Ishikawa (cell line): ENCODE results near the gene TPM2.

ENCODE experiments used
- CEBPB ChIP-seq: IDR thresholded peaks from 2 replicates; pipeline ENCODE4 v1.6.1; 2012
- CREB1 ChIP-seq: IDR thresholded peaks from 2 replicates; pipeline ENCODE4 v1.6.1; 2012; ENCODE audit warnings: low read depth
- EGR1 ChIP-seq: IDR thresholded peaks from 2 replicates; pipeline ENCODE4 v1.6.1; 2012
- EP300 ChIP-seq: IDR thresholded peaks from 2 replicates; pipeline ENCODE4 v1.6.1; 2012; ENCODE audit warnings: borderline replicate concordance
- FOXM1 ChIP-seq: IDR thresholded peaks from 2 replicates; pipeline ENCODE4 v1.6.1; 2012; ENCODE audit warnings: low read depth, borderline replicate concordance
- MAX ChIP-seq: IDR thresholded peaks from 2 replicates; pipeline ENCODE4 v1.6.1; 2012
- NFIC ChIP-seq: IDR thresholded peaks from 2 replicates; pipeline ENCODE4 v1.6.1; 2012
- RAD21 ChIP-seq: IDR thresholded peaks from 2 replicates; pipeline ENCODE4 v1.6.1; 2012; ENCODE audit warnings: low read depth
- REST ChIP-seq: IDR thresholded peaks from 2 replicates; pipeline ENCODE4 v1.6.1; 2012; ENCODE audit warnings: low read depth, mild to moderate bottlenecking
- TAF1 ChIP-seq: IDR thresholded peaks from 2 replicates; pipeline ENCODE4 v1.6.1; 2012; ENCODE audit warnings: low read depth, mild to moderate bottlenecking
- TCF12 ChIP-seq: IDR thresholded peaks from 2 replicates; pipeline ENCODE4 v1.6.1; 2012; ENCODE audit warnings: low read depth
- TEAD4 ChIP-seq: IDR thresholded peaks from 2 replicates; pipeline ENCODE4 v1.6.1; 2012
- YY1 ChIP-seq: IDR thresholded peaks from 2 replicates; pipeline ENCODE4 v1.6.1; 2012; ENCODE audit warnings: low read depth
- ZBTB7A ChIP-seq: IDR thresholded peaks from 2 replicates; pipeline ENCODE4 v1.6.1; 2012; ENCODE audit warnings: low read depth
- TF ChIP-seq, protein P1 (sequence below): IDR thresholded peaks from 2 replicates; pipeline ENCODE4 v1.6.1; 2012

Gene TPM2

DNA sequence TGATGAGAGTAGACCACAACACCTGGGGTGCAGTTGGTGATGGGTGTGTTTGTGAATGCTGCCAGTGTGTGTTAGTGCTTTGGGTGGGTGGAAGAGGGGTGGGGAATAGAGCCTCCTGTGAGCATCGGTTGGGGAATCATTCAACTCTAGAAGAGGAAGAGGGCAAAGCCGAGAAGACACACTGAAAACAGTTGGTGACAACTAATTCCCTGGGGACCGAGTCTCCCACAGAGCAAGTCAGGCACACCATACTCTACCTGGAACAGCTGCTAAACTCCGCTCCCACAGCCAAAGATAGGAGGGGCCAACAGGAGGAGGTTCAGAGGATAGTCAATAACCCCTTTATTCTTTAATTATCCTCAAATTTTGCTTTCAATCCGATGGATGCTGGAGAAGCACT, 23.2 kb downstream of the TPM2 start:
- TF ChIP-seq MAX (no peak), EP300 (no peak), FOXM1 (no peak), TEAD4 (no peak), EGR1 (no peak), TCF12 (no peak), CEBPB (no peak), CREB1 (no peak), RAD21 (no peak), ZBTB7A (no peak), YY1 (no peak), NFIC (no peak), REST (no peak), TAF1 (no peak)
- TF ChIP-seq, protein P1, sequence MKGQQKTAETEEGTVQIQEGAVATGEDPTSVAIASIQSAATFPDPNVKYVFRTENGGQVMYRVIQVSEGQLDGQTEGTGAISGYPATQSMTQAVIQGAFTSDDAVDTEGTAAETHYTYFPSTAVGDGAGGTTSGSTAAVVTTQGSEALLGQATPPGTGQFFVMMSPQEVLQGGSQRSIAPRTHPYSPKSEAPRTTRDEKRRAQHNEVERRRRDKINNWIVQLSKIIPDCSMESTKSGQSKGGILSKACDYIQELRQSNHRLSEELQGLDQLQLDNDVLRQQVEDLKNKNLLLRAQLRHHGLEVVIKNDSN, result no peak

DNA sequence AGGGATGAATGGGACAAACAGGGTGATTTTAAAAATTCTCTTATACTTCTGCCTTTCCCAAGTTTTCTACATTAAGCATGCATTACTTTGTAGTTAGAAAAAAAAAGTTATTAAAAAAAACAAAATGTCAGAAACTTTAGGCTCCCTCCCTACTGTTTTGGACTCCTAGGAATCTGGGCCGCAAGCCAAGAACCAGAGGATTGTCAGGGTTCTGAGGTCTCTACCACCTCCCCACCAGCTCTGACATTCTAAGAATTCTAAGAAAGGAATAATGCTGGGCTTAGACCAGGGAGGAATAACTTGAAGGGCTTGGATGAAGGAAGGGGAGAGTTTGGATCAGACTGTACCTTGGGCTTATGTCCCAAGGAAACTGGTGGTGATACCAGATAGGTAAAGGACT, 23.7 kb downstream of the TPM2 start:
- no peak for TF ChIP-seq CREB1
- no peak for TF ChIP-seq RAD21
- peak; percentile 85 for TF ChIP-seq NFIC
- peak; percentile 82 for TF ChIP-seq TEAD4

DNA sequence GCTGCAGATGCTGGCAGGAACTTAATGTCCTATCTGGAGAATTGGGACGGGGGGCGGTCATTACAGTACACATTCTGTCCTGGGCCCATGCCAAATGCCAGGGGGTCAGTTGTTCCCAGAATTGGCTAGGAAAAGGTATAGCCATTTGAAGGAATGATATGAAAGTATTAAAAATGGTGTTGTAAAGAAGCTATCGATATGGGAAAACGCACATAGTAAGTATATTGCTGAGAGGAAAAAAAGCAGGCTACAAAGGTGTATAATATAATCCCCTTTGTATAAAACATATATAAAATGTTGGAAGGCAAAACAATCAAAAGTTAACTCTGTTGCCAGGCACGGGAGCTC, 24.3 kb downstream of the TPM2 start:
- TF ChIP-seq, protein P1, result no peak
- TF ChIP-seq NFIC, result peak; percentile 49; the same call in 1 of the 2 replicates

DNA sequence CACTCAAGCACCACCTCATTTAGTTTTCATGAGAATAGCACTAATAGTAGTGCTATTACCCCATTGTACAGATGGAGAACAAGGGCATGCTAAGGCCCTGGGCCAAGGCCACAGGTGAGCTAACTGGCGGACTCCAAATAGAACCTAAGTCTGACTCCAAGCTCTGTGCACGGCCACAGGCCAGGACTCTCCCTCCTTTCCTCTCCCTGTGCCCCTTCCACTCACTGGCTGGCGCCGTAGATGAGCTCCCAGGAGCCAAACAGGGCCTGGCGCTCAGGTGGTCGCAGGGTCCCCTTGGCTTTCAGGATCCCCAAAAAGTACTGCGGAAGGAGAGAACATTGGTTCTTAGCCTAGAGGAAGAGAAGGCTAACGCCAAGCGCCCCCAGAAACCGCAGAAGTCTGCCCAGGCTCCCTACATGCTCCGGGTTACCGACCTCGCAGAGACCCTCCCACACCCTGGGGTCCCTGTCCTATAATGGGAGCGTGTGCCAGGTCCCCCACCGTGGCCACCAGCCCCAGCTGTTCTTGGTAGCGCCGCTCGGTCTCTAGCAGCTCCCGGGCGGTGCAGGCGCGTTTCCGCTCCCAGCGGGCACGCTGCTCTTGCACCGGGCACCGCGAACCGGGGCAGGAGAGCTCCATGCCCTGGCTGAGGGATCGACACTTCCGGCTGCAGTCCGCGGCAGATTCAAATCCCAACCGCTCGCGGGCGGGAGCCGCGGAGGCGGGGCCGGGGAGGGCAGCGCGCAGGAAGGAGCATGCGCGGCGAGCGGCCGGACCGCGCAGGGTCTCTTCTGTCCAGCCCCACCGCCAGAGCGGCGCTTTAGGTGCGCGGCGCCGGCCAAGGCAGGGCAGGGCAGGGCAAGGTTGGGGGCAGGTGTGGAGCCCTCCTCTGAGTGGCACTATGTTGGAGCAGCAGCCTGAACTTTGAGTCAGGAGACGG, 24.9 kb downstream of the TPM2 start, which contains the start of gene ARHGEF39:
Gene ARHGEF39 (minus strand): TSS at position 665 of the 940 bp plus-strand sequence. CDS start 26 bp downstream, at position 639.
- peak; percentile 96 for TF ChIP-seq ZBTB7A
- no peak; the same call in 1 of the 2 replicates for TF ChIP-seq TEAD4
- no peak for TF ChIP-seq CEBPB
- TF ChIP-seq TAF1, result peak; percentile 80
- TF ChIP-seq TCF12, result peak; percentile 49; the same call in 1 of the 2 replicates
- no peak for TF ChIP-seq EGR1
- no peak for TF ChIP-seq CREB1
- TF ChIP-seq, protein P1, result no peak
- TF ChIP-seq YY1, result peak; percentile 56; the same call in 1 of the 2 replicates
- peak; percentile 41; the same call in 1 of the 2 replicates for TF ChIP-seq RAD21
- TF ChIP-seq NFIC, result no peak; the same call in 1 of the 2 replicates
- no peak for TF ChIP-seq REST
- peak; percentile 52; the same call in 1 of the 2 replicates for TF ChIP-seq EP300
- TF ChIP-seq FOXM1, result peak; percentile 78
- TF ChIP-seq MAX, result peak; percentile 85

DNA sequence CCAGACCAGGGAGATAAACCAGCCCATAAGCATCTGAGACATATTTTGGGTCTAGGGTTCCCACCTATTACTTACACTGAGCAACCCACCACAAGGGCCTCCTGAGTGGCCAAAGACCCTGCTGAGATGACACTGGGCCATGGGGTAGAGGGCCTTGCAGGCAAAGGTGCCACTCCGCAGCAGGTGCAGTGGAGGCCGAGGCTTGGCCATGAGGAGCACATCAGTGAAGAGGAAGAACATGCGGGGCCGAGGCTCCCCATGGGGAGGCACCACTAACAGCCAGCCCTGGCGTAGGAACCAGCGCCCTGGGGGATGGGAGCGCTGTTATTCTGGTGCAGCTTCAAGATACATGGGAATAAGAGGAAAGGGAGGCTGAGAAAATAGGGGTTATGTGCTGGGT, 27.3 kb downstream of the TPM2 start:
- no peak for TF ChIP-seq ZBTB7A
- no peak for TF ChIP-seq FOXM1
- TF ChIP-seq TEAD4, result no peak
- no peak for TF ChIP-seq YY1
- no peak for TF ChIP-seq CREB1
- TF ChIP-seq, protein P1, result no peak
- TF ChIP-seq TCF12, result no peak
